HG02763 (cell line): Measurements from ENCODE around the gene CAT.

Experiments
- ATAC-seq: cut with Tn5 transposase; IDR thresholded peaks from one replicate; pipeline ENCODE4 v1.9.1; 2021; ENCODE audit warnings: mild to moderate bottlenecking, moderate library complexity; ENCODE audit not compliant: unreplicated experiment

CAT gene

DNA sequence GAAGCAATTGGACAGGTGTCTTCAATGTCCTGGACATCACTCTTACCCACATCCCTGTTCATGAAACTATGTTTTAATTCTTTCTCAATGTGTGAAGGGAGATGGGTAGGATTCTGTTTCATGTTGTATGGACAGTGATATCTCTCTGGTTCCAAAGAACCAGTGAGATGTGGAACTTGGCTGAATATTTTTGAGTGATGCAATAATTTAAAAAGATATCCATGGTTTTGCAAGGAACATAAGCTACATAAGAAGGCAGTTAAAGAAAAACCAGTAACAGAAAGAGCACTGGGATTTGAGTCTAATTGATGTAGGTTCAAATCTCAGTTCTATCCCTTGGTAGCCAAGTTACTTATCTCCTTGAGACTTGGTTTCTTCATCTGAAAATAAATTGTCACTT lies 82.5 kb downstream of the CAT start:
- no peak for ATAC-seq
